Measurements from ENCODE around the gene C10orf90.

DNA sequence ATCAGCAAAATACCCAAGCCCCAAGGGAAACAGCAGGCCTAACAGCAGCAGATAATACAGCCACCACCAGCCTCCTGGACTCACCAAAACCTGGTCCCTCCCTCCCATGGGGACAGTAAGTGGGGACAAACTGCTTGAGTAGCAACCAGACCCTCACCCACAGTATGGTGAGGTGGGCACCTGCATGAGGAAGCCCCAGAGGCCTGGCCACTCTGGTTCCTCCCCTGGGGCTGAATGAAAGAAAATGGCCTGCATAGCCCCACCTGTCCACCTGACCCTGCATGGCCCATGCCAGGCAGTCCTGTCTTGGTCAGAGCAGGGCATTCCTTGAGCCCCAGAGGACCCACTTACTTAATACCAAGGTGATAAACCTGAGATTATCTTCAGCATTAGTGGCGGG, 13.0 kb upstream of the C10orf90 start:
- TF ChIP-seq EZH2phosphoT487 (IDR thresholded peaks at IDR 0.05; ENCODE audit: borderline replicate concordance), result no peak
- TF ChIP-seq, protein P1, sequence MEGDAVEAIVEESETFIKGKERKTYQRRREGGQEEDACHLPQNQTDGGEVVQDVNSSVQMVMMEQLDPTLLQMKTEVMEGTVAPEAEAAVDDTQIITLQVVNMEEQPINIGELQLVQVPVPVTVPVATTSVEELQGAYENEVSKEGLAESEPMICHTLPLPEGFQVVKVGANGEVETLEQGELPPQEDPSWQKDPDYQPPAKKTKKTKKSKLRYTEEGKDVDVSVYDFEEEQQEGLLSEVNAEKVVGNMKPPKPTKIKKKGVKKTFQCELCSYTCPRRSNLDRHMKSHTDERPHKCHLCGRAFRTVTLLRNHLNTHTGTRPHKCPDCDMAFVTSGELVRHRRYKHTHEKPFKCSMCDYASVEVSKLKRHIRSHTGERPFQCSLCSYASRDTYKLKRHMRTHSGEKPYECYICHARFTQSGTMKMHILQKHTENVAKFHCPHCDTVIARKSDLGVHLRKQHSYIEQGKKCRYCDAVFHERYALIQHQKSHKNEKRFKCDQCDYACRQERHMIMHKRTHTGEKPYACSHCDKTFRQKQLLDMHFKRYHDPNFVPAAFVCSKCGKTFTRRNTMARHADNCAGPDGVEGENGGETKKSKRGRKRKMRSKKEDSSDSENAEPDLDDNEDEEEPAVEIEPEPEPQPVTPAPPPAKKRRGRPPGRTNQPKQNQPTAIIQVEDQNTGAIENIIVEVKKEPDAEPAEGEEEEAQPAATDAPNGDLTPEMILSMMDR (conservative IDR thresholded peaks at IDR 0.05; ENCODE audit: low read length), result no peak
